HG02610 (cell line): ENCODE measurements around the gene GUCD1.

ENCODE experiments used
- ATAC-seq: cut with Tn5 transposase; IDR thresholded peaks from one replicate; pipeline ENCODE4 v1.9.1; 2021; ENCODE audit warnings: mild to moderate bottlenecking, moderate library complexity; ENCODE audit not compliant: unreplicated experiment

GUCD1 gene

DNA sequence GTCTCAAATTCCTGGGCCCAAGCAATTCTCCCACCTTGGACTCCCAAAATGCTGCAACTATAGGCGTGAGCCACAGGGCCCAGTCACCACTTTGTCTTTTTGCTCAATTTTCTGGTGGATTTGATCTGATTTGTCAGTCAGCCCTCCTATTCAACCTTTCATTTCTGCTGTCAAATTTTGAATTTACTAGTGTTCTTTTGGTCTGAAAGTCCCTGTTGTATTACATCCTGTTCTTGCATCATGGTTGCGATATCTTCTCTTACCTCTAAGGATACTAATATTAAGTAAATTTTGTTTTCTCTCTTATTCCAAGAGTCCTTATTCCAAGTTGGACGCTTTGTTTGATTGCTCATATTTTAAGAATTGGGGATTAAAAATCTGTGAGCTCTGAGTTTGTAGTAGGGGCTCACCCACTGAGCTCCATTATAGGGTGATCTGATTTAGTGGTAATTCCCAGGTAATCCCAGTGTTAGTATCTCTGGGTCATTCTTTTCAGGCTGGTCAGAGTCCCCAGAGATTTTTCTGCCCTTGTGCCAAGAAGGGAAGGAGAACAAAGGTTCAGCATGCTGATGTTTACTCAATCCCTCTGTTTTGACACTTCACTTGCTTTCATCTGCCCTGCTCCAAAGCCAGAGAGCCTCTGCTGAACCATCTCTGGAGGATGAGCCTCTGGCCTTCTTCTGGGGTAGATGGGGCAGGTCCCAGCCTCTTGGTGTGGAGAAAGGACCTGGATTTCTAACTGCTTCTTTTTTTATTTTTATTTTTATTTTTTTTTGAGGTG lies 49.8 kb downstream of the GUCD1 start:
- no peak for ATAC-seq

DNA sequence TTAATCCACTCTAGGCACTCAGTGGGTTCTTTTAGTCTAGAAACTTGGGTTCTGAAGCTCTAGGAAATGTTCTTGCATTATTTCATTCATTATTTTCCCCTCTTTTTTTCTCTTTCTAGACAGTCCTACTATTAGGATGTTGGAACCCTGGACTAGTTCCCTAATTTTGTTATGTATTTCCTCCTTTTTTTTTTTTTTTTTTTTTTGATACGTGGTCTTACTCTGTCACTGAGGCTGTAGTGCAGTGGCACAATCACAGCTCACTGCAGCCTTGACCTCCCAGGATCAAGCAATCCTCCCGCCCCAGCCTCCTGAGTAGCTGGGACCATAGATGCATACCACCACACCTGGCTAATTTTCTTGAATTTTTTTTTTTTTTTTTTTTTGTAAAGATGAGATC lies 50.4 kb downstream of the GUCD1 start:
- ATAC-seq = no peak

DNA sequence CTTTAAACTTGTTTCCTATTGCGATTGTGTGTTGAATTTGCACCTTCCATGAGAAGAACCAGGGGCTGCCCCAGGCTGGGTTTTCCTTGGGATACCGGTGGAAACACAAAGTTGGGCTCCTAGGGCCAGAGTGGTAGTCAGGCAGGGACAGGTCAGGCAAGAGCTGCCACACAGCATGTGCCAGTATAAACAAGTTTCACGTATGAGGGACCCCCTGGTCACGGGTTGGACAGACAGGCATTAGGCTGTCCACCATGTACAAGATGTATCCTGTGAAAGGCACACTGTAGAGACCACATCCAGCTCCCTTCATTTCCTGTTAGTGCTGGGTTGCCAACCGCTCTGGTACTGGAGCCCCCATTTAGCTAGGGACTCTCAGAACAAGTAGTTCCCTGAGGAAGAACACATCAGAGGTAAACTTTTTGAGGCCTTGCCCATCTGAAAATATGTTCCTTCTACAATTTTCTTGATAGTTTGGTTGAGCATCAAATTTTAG lies 51.0 kb downstream of the GUCD1 start:
- ATAC-seq = peak; percentile 2

DNA sequence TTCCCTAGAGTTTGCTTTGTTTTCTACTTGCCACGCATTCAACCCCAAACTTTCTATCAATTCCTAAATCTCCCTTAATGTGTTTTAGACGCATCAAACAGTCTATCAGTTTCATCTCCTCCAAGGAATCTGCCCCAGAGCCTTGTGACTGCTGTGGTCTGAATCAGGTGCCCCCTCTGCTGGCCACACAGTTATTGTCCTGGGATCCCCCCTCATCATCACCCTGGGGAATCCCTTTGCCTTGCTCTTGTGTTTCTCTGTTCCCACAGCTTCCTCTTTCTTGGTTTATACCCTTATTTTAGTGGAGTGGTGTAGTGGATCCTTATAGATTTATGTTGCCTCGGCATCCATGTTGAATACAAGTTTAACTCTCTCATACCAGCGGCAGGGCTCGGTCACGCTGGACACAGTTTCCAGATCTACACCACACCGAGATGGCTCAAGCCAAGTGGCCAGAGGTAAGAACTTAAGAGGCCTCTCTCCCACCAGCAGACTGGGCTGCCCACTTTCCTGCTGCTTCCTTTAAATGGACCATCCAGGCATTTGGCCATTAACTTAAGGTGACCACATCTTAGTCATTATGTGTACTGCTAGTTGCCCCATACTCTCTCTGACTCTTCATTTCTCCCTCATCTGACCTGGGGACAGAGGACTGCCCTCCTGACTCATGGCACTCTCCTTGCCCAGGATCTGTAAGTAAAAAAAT lies 51.6 kb downstream of the GUCD1 start:
- peak; percentile 57 for ATAC-seq

DNA sequence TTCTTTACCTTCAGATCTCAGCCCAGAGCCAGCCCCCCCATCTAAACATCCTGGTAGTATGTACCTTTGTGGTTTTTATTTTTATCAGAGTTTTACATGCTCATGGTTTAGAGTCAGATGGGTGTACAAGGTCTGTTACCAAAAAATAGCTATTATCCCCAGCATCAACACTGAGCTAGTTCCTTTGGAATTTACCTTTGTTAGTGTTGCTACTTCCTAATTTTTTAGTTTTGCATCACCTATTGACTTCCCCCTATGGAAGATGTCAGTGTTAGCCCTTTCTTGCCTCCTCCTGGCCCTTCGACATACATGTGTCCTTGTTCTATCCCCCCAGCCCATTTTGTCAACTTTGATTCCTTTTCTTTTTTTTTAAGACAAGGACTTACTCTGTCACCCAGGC lies 52.4 kb downstream of the GUCD1 start:
- no peak for ATAC-seq

DNA sequence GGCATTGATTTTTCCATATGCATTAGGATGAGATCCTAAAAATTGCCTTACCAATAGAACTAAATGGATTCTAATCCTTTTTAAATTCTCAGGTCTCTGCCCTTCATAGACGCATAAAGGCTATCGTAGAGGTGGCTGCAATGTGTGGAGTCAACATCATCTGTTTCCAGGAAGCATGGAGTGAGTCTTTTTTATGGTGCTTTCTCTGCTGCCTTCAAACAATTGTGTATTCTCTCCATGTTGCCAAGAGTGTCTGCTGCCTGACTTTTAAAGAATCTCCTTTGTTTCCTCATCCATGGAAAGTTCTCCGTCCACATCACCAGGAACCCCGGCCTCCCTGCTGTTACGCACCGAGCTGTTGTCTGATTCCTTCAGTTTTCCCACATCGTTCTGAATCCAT lies 52.9 kb downstream of the GUCD1 start:
- ATAC-seq = no peak

DNA sequence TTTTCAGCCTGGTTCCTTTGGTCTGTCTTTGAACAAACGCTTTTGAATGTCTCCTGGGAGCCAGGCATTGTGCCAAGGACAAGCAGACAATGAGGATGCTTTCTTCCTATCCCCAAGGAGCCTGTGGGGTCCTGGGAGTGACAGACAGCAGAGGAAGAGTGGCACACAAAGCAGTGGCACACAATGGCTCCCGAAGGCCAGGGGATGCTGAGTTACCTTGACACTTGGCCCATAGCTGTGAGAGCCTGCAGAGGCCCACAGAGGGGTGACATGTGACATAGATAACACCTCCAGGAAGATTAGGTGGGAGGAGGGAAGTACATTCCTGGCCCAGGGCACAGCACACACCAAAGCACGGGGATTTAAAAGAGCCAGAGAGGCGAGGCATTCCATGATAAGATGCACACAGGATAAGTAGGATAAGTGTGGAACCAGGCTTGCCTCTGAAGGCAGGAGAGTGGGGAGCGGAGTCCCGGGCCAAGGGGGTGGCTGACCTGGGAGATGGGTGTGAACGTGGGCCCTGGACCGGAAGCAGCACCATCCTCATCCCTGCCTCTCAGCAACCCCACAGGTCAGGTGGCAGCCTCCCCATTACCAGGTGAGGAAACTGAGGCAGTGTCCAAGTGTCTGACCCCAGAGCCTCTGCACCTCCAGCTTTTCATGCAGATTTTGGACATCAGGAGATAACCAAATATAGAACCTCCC lies 53.5 kb downstream of the GUCD1 start:
- ATAC-seq = no peak

DNA sequence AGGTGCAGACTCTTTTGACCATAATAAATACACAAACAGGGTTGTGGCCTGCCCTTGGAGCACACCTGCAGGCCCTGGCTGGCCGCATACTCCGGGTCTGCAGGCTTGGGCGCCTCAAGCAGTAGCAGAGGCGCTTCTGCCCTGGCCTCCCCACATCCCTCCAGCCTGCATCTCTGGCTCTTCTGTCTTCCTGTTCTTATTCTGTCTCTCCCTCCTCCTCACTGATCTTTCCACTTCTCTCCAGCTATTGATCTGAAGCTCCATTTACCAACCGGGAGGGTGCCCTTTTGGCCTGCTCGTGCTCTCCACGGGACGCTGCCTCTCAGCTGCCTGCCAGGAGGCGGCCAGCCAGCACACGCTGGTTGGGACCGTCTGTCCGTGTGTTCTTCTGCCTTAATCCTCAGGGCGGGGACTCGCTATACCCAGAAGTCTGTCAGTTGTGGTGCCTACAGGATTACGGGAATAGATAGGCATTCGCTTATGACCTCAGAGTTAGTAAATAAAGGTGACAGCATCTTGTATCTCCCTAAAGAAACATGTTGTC lies 54.6 kb downstream of the GUCD1 start:
- no peak for ATAC-seq

DNA sequence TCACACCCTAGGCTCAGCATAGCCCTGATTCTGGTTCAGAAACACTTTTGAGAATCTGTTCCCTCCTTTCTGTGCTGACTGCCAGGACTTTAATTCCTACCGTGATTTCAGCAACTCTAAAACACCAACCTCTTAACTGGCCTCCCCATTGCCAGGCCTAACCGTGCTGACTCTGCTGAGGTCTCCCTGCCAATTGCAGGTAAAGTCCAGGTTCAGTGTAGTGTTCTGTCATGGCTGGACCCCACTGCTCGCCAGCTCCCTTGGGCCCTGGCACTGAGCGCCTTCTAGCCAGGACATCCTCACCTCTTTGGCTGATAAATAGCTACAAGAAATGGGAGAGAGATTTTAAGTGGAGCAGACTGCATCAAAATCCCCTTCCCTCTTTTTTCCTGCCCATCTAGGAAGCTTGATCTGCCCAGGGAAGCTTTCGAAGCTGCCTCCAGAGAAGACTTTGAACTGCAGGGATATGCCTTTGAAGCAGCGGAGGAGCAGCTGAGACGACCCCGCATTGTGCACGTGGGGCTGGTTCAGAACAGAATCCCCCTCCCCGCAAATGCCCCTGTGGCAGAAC lies 55.1 kb downstream of the GUCD1 start:
- ATAC-seq = no peak

DNA sequence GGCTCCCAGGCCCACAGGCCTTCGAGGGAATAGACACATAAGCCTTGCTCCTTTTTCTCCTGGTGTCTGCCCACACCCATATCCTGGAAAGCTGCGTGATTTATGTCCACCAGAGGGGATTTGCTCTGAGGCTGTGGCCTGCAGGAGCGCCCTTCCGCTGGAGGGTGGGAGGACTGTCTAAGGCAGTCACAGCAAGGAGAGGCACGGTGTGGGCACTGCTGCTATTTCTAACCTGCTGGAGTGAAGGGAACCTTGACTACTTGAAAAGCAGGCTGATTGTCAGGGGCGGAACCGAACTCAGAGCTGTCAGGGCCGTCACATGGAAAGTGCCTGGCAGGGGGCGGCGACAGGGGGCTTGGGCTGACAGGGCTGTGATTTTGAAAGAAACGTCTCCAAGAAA lies 56.1 kb downstream of the GUCD1 start:
- ATAC-seq = no peak

DNA sequence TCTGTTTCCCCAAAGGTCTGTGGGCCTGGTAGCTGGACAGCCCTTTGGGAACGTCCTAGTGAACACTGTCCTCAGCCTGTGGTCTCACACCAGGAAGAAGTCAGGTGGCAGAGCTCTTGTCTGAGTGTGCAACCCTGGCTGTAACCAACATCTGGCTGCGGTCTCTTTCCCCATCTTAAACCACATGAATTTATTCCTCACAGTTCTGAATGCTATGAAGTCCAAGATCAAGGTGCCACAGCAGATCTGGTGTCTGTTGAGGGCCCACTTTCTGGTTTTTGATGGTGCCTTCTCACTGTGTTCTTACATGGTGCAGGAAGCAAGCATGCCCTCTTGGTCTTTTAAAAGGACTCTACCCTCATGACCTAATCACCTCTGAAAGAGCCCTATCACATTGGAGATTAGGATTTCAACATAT lies 57.1 kb downstream of the GUCD1 start:
- ATAC-seq = no peak

DNA sequence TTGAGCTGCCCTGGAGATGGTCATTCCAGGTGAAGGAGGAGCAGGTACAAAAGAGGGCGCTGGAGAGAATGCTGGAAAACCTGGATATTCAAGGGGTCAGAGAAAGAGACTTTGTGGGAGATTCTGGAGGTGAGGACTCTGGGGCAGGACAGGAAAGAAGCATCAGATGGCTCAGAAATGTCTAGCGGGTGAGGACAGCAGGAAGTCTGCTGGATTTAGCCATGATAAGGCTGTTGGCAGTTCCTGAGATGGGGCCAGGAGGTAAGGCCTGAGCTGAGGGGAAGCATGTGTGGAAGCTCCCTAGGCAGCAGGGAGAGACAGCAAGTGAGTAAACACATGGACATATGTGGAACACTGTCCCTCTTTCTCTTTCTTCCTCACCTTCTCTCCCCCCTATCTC lies 58.3 kb downstream of the GUCD1 start:
- ATAC-seq = no peak

DNA sequence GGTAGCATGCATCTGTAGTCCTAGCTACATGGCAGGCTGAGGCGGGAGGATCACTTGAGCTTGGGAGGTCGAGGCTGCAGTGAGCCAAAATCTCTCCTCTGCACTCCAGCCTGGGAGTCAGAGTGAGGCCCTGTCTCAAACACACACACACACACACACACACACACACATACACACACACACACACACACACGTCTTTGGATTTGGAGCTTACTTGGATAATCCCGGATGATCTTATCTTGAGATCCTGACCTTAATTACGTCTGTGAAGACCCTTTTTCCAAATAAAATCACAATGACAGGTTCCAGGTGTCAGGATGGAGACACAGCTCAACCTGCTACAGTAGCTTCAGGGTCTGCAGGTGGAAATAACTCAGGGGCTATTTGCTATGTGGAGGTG lies 58.7 kb downstream of the GUCD1 start:
- ATAC-seq = no peak

DNA sequence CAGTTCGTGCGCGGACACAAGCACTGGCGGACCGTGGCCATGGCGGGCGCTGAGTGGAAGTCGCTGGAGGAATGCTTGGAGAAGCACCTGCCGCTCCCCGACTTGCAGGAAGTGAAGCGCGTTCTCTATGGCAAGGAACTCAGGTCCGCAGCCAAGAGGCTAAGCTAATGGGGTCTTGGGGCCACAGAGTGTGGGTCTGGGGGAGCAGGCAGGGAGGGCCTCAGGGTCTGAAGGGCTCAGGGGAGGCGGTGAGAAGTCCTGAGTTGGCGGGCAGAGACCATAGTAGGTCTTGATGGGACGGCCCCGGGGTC lies 59.6 kb downstream of the GUCD1 start:
- ATAC-seq = no peak

DNA sequence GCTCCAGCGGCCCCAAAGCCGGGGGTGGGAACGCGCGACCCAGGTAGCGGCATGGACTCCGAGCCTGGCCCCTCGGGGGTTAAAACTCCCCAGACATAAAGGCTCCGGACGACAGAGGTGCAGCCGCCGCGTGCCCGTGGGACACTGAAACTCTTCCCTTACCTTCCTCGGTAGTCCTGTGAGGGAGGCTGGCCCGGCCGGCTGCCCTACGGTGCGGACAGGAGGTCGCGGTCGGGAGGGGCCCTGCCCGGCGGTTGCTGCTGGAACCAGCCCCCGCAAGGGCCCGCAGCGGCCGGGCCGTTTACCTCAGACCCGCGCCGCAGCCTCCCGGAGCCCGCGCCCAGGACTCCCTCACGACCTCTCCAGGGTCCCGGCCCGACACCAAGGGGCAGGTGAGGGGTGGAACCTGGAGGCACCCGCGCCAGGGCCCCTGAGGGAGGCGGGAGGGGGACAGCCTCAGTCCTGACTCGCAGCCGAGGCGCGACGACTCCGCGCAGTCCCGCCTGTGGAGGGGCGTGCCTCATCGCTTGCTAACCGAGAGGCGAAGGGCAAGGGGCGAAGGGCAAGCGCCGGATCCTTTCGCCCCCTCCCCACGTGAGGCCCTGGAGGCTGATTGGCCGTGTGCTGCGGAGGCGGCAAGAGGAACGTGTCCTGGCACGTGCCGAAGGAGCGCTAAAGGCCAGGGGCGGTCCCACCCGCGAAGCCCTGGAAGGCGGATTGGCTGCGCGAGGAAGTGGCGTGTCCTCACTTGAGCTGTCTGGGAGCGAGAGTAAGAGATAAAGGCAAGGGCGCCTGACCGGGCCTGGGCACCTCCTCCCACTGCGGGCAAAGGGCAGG lies 60.2 kb downstream of the GUCD1 start, which contains the start of gene UPB1:
UPB1 (plus strand) TSS at position 805 of the 837 bp plus-strand sequence. CDS start 72 bp downstream, outside the sequence.
- ATAC-seq = no peak

DNA sequence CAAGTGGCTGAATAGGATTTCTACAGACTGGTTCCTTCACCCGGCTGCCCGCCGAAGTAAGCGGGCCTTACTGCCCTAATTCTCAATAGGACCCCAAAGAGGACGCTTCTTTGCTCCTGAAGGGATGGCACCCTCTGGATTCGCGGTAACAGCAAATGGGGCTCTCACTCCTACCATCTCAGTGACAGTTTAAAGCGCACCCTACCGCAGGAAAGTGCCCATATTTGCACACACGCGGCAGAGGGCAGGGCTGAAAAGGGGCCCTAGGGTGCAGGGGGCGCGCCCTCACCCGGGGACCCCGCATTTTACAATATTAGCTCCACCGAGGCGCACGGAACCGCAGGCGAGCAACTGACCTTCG lies 60.8 kb downstream of the GUCD1 start:
- no peak for ATAC-seq

DNA sequence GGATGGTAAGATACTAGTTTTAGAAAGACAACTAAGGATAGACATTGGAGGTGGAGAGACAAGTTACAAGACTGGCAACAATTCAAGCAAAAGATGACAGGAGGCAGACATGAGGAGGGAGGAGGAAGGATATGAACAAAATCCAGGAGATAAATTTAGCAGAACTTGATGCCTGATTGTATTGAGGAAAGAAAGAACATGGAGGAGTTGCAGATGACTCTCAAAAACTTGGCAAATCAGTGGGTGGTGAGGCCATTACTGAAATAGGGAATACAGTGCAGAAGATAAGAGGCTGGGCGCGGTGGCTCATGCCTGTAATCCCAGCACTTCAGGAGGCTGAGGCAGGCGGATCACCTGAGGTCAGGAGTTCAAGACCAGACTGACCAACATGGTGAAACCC lies 62.5 kb downstream of the GUCD1 start:
- ATAC-seq = no peak
